Fibroblast of upper back skin (primary cell): Measurements from ENCODE around the gene ANKRD12.
A peak's percentile ranks its signal among the peaks of the same experiment; 100 is the strongest.

ENCODE experiments used
- DNase-seq: peaks from one replicate; pipeline ENCODE4 v3.0.0-alpha.2; 2013

Gene ANKRD12

GRCh38 chr18:9188359-9189231 lies 52.0 kb downstream of the ANKRD12 start:
- no peak for DNase-seq

- no peak for DNase-seq
Measured at GRCh38 chr18:9189491-9189890, 52.9 kb downstream of the ANKRD12 start.

GRCh38 chr18:9191658-9192256 lies 55.2 kb downstream of the ANKRD12 start:
- no peak for DNase-seq

GRCh38 chr18:9193031-9193430 lies 56.5 kb downstream of the ANKRD12 start:
- DNase-seq = no peak

- no peak for DNase-seq
Measured at GRCh38 chr18:9196568-9196967, 60.0 kb downstream of the ANKRD12 start.

- DNase-seq = no peak
Measured at GRCh38 chr18:9199681-9200080, 63.1 kb downstream of the ANKRD12 start.

GRCh38 chr18:9201224-9201623 lies 64.6 kb downstream of the ANKRD12 start:
- DNase-seq = no peak

GRCh38 chr18:9204659-9205058 lies 68.1 kb downstream of the ANKRD12 start:
- no peak for DNase-seq

- DNase-seq = no peak
Measured at GRCh38 chr18:9206421-9206820, 69.8 kb downstream of the ANKRD12 start.

- peak; percentile 61 for DNase-seq
Measured at GRCh38 chr18:9209279-9209678, 72.7 kb downstream of the ANKRD12 start.

GRCh38 chr18:9210966-9211365 lies 74.4 kb downstream of the ANKRD12 start:
- DNase-seq = no peak

- no peak for DNase-seq
Measured at GRCh38 chr18:9211955-9212354, 75.4 kb downstream of the ANKRD12 start.

GRCh38 chr18:9215221-9215933 lies 78.8 kb downstream of the ANKRD12 start:
- DNase-seq = peak; percentile 14

GRCh38 chr18:9216459-9216858 lies 79.9 kb downstream of the ANKRD12 start:
- DNase-seq = no peak

- no peak for DNase-seq
Measured at GRCh38 chr18:9217743-9218451, 81.3 kb downstream of the ANKRD12 start.

GRCh38 chr18:9221040-9221439 lies 84.5 kb downstream of the ANKRD12 start:
- DNase-seq = no peak

GRCh38 chr18:9221661-9222060 lies 85.1 kb downstream of the ANKRD12 start:
- no peak for DNase-seq

- DNase-seq = no peak
Measured at GRCh38 chr18:9223356-9223755, 86.8 kb downstream of the ANKRD12 start.

GRCh38 chr18:9226463-9226862 lies 89.9 kb downstream of the ANKRD12 start:
- DNase-seq = no peak

GRCh38 chr18:9231852-9232486 lies 95.4 kb downstream of the ANKRD12 start:
- no peak for DNase-seq

GRCh38 chr18:9232977-9233376 lies 96.4 kb downstream of the ANKRD12 start:
- DNase-seq = no peak

GRCh38 chr18:9233771-9234440 lies 97.3 kb downstream of the ANKRD12 start:
- DNase-seq = no peak
